CD4-positive, alpha-beta memory T cell (primary cell): ENCODE data around the gene HID1. TPM values are rescaled to one million over a fixed set of nuclear protein-coding genes. Genes with fewer than 3 reads are reported as not detected.

Source experiments
- CTCF ChIA-PET: fragments of 350-600 bp; sonication (Branson Sonifier 250); formaldehyde crosslinking; loops from one replicate; lab custom pipeline; 2021; ENCODE audit warnings: inconsistent platforms; ENCODE audit not compliant: partially characterized antibody; lab: Charles Lee
- POLR2A ChIA-PET: fragments of 350-600 bp; sonication (Branson Sonifier 250); formaldehyde crosslinking; loops from one replicate; lab custom pipeline; 2021; ENCODE audit not compliant: partially characterized antibody; lab: Charles Lee
- DNase-seq, 5 donors: peaks; one replicate each; pipeline versions ENCODE4 v3.0.0 to v3.0.0-alpha.2; 2020 to 2022; ENCODE audit warnings: mixed read lengths in 1 of 5
- H3K27ac ChIP-seq: one replicate; pipeline ENCODE4 v1.7.0; 2013; ENCODE audit warnings: low read depth, low read length
- H3K27me3 ChIP-seq: 2 replicates; pipeline ENCODE4 v1.7.0; 2013; ENCODE audit warnings: mild to moderate bottlenecking, low read length, moderate library complexity; ENCODE audit not compliant: insufficient read depth
- H3K36me3 ChIP-seq: 2 replicates; pipeline ENCODE4 v1.7.0; 2013; ENCODE audit warnings: mild to moderate bottlenecking, low read length, moderate library complexity; ENCODE audit not compliant: insufficient read depth
- H3K4me1 ChIP-seq: 2 replicates; pipeline ENCODE4 v1.7.0; 2013; ENCODE audit warnings: mild to moderate bottlenecking, low read length, moderate library complexity; ENCODE audit not compliant: insufficient read depth
- H3K4me3 ChIP-seq, 2 donors: one replicate each; pipeline ENCODE4 v1.7.0; 2013; ENCODE audit warnings: low read length in 2 of 2, mild to moderate bottlenecking in 1 of 2
- H3K9me3 ChIP-seq, 2 donors: one replicate each; pipeline ENCODE4 v1.7.0; 2013; ENCODE audit warnings: low read length in 2 of 2, control low read depth in 1 of 2; ENCODE audit not compliant: control insufficient read depth in 1 of 2
- H3K27ac Mint-ChIP-seq, 7 donors: one replicate each; pipeline ENCODE4 v1.8.0; 2020 to 2021; ENCODE audit warnings: mixed read lengths in 7 of 7, mild to moderate bottlenecking in 6 of 7, inconsistent platforms in 3 of 7, moderate library complexity in 3 of 7
- H3K27me3 Mint-ChIP-seq, 2 donors: one replicate each; pipeline ENCODE4 v1.8.0; 2020 to 2021; ENCODE audit warnings: mixed read lengths in 2 of 2
- H3K36me3 Mint-ChIP-seq, 2 donors: one replicate each; pipeline ENCODE4 v1.8.0; 2020 to 2021; ENCODE audit warnings: mixed read lengths in 2 of 2, inconsistent platforms in 1 of 2, mild to moderate bottlenecking in 1 of 2
- H3K4me1 Mint-ChIP-seq, 4 donors: one replicate each; pipeline ENCODE4 v1.8.0; 2020 to 2021; ENCODE audit warnings: mixed read lengths in 4 of 4, mild to moderate bottlenecking in 1 of 4
- H3K4me3 Mint-ChIP-seq, 8 donors: one replicate each; pipeline ENCODE4 v1.8.0; 2020 to 2021; ENCODE audit warnings: mixed read lengths in 8 of 8, mild to moderate bottlenecking in 7 of 8, moderate library complexity in 6 of 8, inconsistent platforms in 3 of 8
- H3K9me3 Mint-ChIP-seq, 8 donors: one replicate each; pipeline ENCODE4 v1.8.0; 2020 to 2021; ENCODE audit warnings: mixed read lengths in 8 of 8, mild to moderate bottlenecking in 5 of 8, inconsistent platforms in 3 of 8, moderate library complexity in 1 of 8
- intact Hi-C: fragments of 100-400 bp; cut with micrococcal nuclease; formaldehyde crosslinking; loops from one replicate; pipeline ENCODE4 v1.15.1; 2023
- polyA plus RNA-seq, 2 donors: library from polyadenylated mRNA; unstranded; fragments of 300-500 nt; fragmentation: Illumina TruSeq; gene quantifications; one replicate each; pipeline ENCODE4 v1.2.3, GENCODE V29; 2021
- total RNA-seq, 2 experiments: library from RNA; stranded (reverse); gene quantifications; one replicate each; pipeline ENCODE4 v1.2.3, GENCODE V29; 2021

Gene HID1
- total and polyA plus RNA-seq, 4 experiments from 2014 or later: 3.0 to 19.5 (median 11.3) TPM

GRCh38 chr17:74937064-74938051 lies 35.2 kb downstream of the HID1 start:
- DNase-seq: no peak
- Mint-ChIP-seq H3K27ac (peak overlapping the region in 1 of 7 donors; percentile 37), H3K4me3 (no peak overlapping the region), H3K36me3 (no peaks in the 10 kb centered on the region), H3K4me1 (peaks cover 0 to 5% (median 2%) of the 10 kb centered on the region in 4 donors), H3K9me3 (no peaks in the 10 kb centered on the region), H3K27me3 (peaks cover 38 to 47% of the 10 kb centered on the region in 2 donors)
- Histone ChIP-seq H3K36me3 (no peaks in the 10 kb centered on the region), H3K27ac (no peak overlapping the region), H3K9me3 (no peaks in the 10 kb centered on the region), H3K27me3 (peaks cover 17% of the 10 kb centered on the region), H3K4me3 (no peak overlapping the region), H3K4me1 (no peaks in the 10 kb centered on the region)
- ChIA-PET CTCF (interaction anchor here (0.6 to 1.0 kb wide), 3 partner anchors 9 to 1810 kb away, joined by 3 to 4 read pairs (median 3); no protein-coding TSS in a partner anchor), POLR2A (no interaction called here)
- intact Hi-C loops: no loop called here

- H3K27me3 Mint-ChIP-seq: peaks cover 40 to 48% of the 10 kb centered on the region in 2 donors
- H3K27ac Mint-ChIP-seq: no peak overlapping the region
- no peaks in the 10 kb centered on the region for H3K36me3 Mint-ChIP-seq
- no peaks in the 10 kb centered on the region for H3K4me1 ChIP-seq
- no peak for DNase-seq
- H3K9me3 Mint-ChIP-seq: no peaks in the 10 kb centered on the region
- no peak overlapping the region for H3K4me3 ChIP-seq
- peaks cover 17% of the 10 kb centered on the region for H3K27me3 ChIP-seq
- no peaks in the 10 kb centered on the region for H3K36me3 ChIP-seq
- H3K27ac ChIP-seq: no peak overlapping the region
- ChIA-PET POLR2A (no interaction called here), CTCF (interaction anchor here (0.9 to 1.0 kb wide), 2 partner anchors 9 to 22 kb away, joined by 3 to 4 read pairs; no protein-coding TSS in a partner anchor)
- no peaks in the 10 kb centered on the region for H3K9me3 ChIP-seq
- H3K4me3 Mint-ChIP-seq: peak overlapping the region in 1 of 8 donors; percentile 54
- intact Hi-C loops: no loop called here
- H3K4me1 Mint-ChIP-seq: peaks cover 0 to 5% (median 2%) of the 10 kb centered on the region in 4 donors
These were observed 36.1 kb downstream of the HID1 start for GRCh38 chr17:74936470-74936799.

- H3K4me1 Mint-ChIP-seq: peaks cover 0 to 5% (median 2%) of the 10 kb centered on the region in 4 donors
- no peaks in the 10 kb centered on the region for H3K36me3 Mint-ChIP-seq
- Histone ChIP-seq H3K4me3 (no peak within 1 kb of the TSS), H3K4me1 (no peaks in the 10 kb centered on the region), H3K27ac (no peak within 1 kb of the TSS), H3K9me3 (no peaks in the 10 kb centered on the region), H3K27me3 (peaks cover 17% of the 10 kb centered on the region), H3K36me3 (no peaks in the 10 kb centered on the region)
- H3K4me3 Mint-ChIP-seq: peak within 1 kb of the TSS in 1 of 8 donors; percentile 54
- no peak within 1 kb of the TSS for H3K27ac Mint-ChIP-seq
- DNase-seq: no peak
- CTCF ChIA-PET: no interaction called here
- H3K9me3 Mint-ChIP-seq: no peaks in the 10 kb centered on the region
- POLR2A ChIA-PET: no interaction called here
- H3K27me3 Mint-ChIP-seq: peaks cover 43 to 54% of the 10 kb centered on the region in 2 donors
- intact Hi-C loops: no loop called here
These were observed 36.7 kb downstream of the HID1 start, which contains the start of gene OTOP3 for GRCh38 chr17:74935585-74936469. OTOP3 (plus strand) TSS chr17:74935898; CDS start chr17:74935922, 24 bp downstream.

GRCh38 chr17:74935048-74935447 lies 37.5 kb downstream of the HID1 start:
- Mint-ChIP-seq H3K4me1 (peaks cover 0 to 5% (median 2%) of the 10 kb centered on the region in 4 donors), H3K4me3 (no peak overlapping the region)
- CTCF ChIA-PET: no interaction called here

GRCh38 chr17:74930535-74931036 lies 42.0 kb downstream of the HID1 start:
- Mint-ChIP-seq H3K4me1 (peaks cover 0 to under 1% (median 0%) of the 10 kb centered on the region in 4 donors), H3K27ac (no peak overlapping the region), H3K36me3 (no peaks in the 10 kb centered on the region), H3K9me3 (no peaks in the 10 kb centered on the region), H3K27me3 (peaks cover 43 to 59% of the 10 kb centered on the region in 2 donors), H3K4me3 (no peak overlapping the region)
- DNase-seq: no peak
- Histone ChIP-seq H3K36me3 (no peaks in the 10 kb centered on the region), H3K27me3 (peaks cover 2% of the 10 kb centered on the region), H3K4me3 (no peak overlapping the region), H3K9me3 (no peaks in the 10 kb centered on the region), H3K4me1 (no peaks in the 10 kb centered on the region), H3K27ac (no peak overlapping the region)
- intact Hi-C loops: no loop called here
- POLR2A ChIA-PET: no interaction called here
- CTCF ChIA-PET: no interaction called here

More at GRCh38 chr17:74935048-74935447, 37.5 kb downstream of the HID1 start:
- POLR2A ChIA-PET: no interaction called here
- intact Hi-C loops: no loop called here
- DNase-seq: no peak
- no peaks in the 10 kb centered on the region for H3K36me3 ChIP-seq
- no peak overlapping the region for H3K4me3 ChIP-seq
- H3K27me3 ChIP-seq: peaks cover 17% of the 10 kb centered on the region
- no peak overlapping the region for H3K27ac ChIP-seq
- peaks cover 41 to 59% of the 10 kb centered on the region in 2 donors for H3K27me3 Mint-ChIP-seq
- H3K27ac Mint-ChIP-seq: no peak overlapping the region
- no peaks in the 10 kb centered on the region for H3K36me3 Mint-ChIP-seq
- no peaks in the 10 kb centered on the region for H3K9me3 Mint-ChIP-seq
- no peaks in the 10 kb centered on the region for H3K9me3 ChIP-seq
- no peaks in the 10 kb centered on the region for H3K4me1 ChIP-seq

GRCh38 chr17:74928786-74929185 lies 43.8 kb downstream of the HID1 start:
- no peak for DNase-seq
- Mint-ChIP-seq H3K27me3 (peaks cover 52 to 68% of the 10 kb centered on the region in 2 donors), H3K4me1 (peaks cover 1 to 12% (median 8%) of the 10 kb centered on the region in 4 donors), H3K4me3 (no peak overlapping the region), H3K9me3 (no peaks in the 10 kb centered on the region), H3K27ac (no peak overlapping the region), H3K36me3 (no peaks in the 10 kb centered on the region)
- H3K4me3 ChIP-seq: no peak overlapping the region
- peaks cover 19% of the 10 kb centered on the region for H3K27me3 ChIP-seq
- no peaks in the 10 kb centered on the region for H3K9me3 ChIP-seq
- intact Hi-C loops: no loop called here
- POLR2A ChIA-PET: no interaction called here
- CTCF ChIA-PET: interaction anchor here (1.7 kb wide), 1 partner anchor 273 kb away, joined by 3 read pairs; no protein-coding TSS in a partner anchor
- H3K36me3 ChIP-seq: no peaks in the 10 kb centered on the region
- no peak overlapping the region for H3K27ac ChIP-seq
- peaks cover 11% of the 10 kb centered on the region for H3K4me1 ChIP-seq
